GM19023 (cell line): ENCODE measurements around the gene GFOD1.

Experiments
- ATAC-seq: cut with Tn5 transposase; IDR thresholded peaks from one replicate; pipeline ENCODE4 v1.9.1; 2021; ENCODE audit warnings: mild to moderate bottlenecking, moderate library complexity; ENCODE audit not compliant: unreplicated experiment

GFOD1 gene

GRCh38 chr6:13487122-13488014 is at the start of gene GFOD1:
Gene GFOD1 (minus strand): TSS chr6:13487600. CDS start chr6:13486890, 710 bp downstream.
- peak; percentile 83 for ATAC-seq

- ATAC-seq = no peak
Observed at GRCh38 chr6:13536796-13537526, 49.6 kb upstream of the GFOD1 start.

GRCh38 chr6:13535306-13535705 is 47.9 kb upstream of the GFOD1 start:
- ATAC-seq = no peak

GRCh38 chr6:13534536-13534935 is 47.1 kb upstream of the GFOD1 start:
- no peak for ATAC-seq

GRCh38 chr6:13531956-13532355 is 44.6 kb upstream of the GFOD1 start:
- ATAC-seq = no peak

- ATAC-seq = no peak
Observed at GRCh38 chr6:13528777-13529343, 41.5 kb upstream of the GFOD1 start.

- no peak for ATAC-seq
Observed at GRCh38 chr6:13528232-13528631, 40.8 kb upstream of the GFOD1 start.

- no peak for ATAC-seq
Observed at GRCh38 chr6:13527671-13528056, 40.3 kb upstream of the GFOD1 start.

GRCh38 chr6:13526727-13527670 is 39.6 kb upstream of the GFOD1 start:
- ATAC-seq = peak; percentile 74

- no peak for ATAC-seq
Observed at GRCh38 chr6:13526357-13526726, 38.9 kb upstream of the GFOD1 start.

GRCh38 chr6:13524801-13525508 is 37.6 kb upstream of the GFOD1 start:
- no peak for ATAC-seq

GRCh38 chr6:13523826-13524622 is 36.6 kb upstream of the GFOD1 start:
- no peak for ATAC-seq

- no peak for ATAC-seq
Observed at GRCh38 chr6:13522656-13523055, 35.3 kb upstream of the GFOD1 start.

GRCh38 chr6:13519839-13520238 is 32.4 kb upstream of the GFOD1 start:
- ATAC-seq = no peak

- ATAC-seq = no peak
Observed at GRCh38 chr6:13517116-13517515, 29.7 kb upstream of the GFOD1 start.

- no peak for ATAC-seq
Observed at GRCh38 chr6:13515912-13516311, 28.5 kb upstream of the GFOD1 start.

GRCh38 chr6:13513626-13514502 is 26.5 kb upstream of the GFOD1 start:
- ATAC-seq = no peak

GRCh38 chr6:13512900-13513299 is 25.5 kb upstream of the GFOD1 start:
- no peak for ATAC-seq
